GM12891 (cell line): ENCODE results near the gene SLAMF9.

Experiments
- DNase-seq: peaks from one replicate; pipeline ENCODE4 v3.0.0; 2011; ENCODE audit warnings: low spot score; ENCODE audit not compliant: insufficient read length
- FAIRE-seq: peaks from 2 replicates; lab custom pipeline; 2011; peaks lifted over from hg19 to GRCh38; lab: Jason Lieb, UNC
- PAX5 ChIP-seq: IDR thresholded peaks from 2 replicates; pipeline ENCODE4 v1.6.1; 2011; ENCODE audit warnings: low read length, moderate library complexity, mild to moderate bottlenecking; ENCODE audit not compliant: insufficient read depth, severe bottlenecking
- POLR2A ChIP-seq: IDR thresholded peaks from 2 replicates; pipeline ENCODE4 v1.6.1; 2011; ENCODE audit warnings: low read depth, low read length, control low read depth
- POLR2AphosphoS5 ChIP-seq: IDR thresholded peaks from 2 replicates; pipeline ENCODE4 v1.6.1; 2011; ENCODE audit warnings: low read depth, low read length, control low read depth
- POU2F2 ChIP-seq: IDR thresholded peaks from 2 replicates; pipeline ENCODE4 v1.6.1; 2011; ENCODE audit warnings: low read depth, mild to moderate bottlenecking, control low read depth, low read length, moderate library complexity
- SPI1 ChIP-seq: IDR thresholded peaks from 2 replicates; pipeline ENCODE4 v1.6.1; 2011; ENCODE audit warnings: low read depth, low read length, control low read depth
- TAF1 ChIP-seq: IDR thresholded peaks from 2 replicates; pipeline ENCODE4 v1.6.1; 2011; ENCODE audit warnings: low read depth, low read length, control low read depth

SLAMF9 gene

DNA sequence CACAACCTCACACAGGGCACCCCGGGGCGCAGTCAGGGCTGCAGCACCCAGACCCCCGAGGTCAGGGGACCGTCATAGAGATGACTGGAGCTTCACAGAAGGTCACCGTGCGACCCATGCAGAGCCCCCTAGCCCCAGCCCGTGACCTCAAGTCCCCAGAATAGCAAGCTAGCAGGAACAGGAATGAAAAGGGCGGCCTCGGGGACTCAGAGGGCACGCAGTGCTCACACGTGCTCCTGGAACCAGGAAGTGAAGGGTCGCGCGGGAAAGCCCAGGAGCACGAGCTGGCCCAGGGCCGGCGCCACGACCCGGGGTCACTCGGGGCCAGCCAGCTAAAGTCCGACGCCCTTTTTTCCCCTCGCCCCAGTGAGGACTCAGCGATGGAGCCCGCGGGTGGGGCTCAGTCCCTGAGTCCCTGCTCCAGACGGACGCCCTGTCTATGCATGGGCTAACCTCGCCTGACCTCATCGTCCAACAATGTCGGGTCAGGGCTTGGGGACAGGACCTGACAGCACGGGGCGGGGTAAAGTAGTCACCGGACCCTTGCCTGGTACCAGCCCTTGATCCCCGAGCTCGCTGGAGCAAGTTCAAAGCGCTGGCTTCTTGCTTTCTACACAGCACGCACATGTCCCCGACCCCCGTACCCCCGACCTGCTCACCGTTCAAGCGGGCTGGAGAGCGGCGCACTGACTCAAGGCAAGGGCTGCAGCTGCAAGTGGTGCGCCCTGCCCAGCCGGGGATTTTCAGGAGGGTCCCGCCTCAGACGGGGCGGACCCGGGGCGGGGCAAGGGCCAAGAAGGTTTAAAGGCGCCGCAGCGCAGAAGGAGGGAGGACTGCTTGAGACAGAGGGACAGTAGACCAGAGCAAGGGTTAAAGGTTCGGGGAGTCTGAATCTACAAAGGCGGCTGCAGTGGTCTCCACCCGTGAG lies 29.0 kb downstream of the SLAMF9 start, which contains the start of gene TAGLN2:
TAGLN2 (minus strand) TSS at position 717 of the 928 bp plus-strand sequence. CDS start 4,998 bp downstream, outside the sequence.
- DNase-seq (peak; percentile 96), FAIRE-seq (peak; percentile 97)
- TF ChIP-seq SPI1, result 0 out of 2 replicates have a peak, but pooled peaks have one; percentile 16
- TF ChIP-seq POLR2A, result peak; percentile 98
- TF ChIP-seq PAX5, result no peak
- peak; percentile 88 for TF ChIP-seq POU2F2
- peak; percentile 98 for TF ChIP-seq TAF1
- peak; percentile 97 for TF ChIP-seq POLR2AphosphoS5

DNA sequence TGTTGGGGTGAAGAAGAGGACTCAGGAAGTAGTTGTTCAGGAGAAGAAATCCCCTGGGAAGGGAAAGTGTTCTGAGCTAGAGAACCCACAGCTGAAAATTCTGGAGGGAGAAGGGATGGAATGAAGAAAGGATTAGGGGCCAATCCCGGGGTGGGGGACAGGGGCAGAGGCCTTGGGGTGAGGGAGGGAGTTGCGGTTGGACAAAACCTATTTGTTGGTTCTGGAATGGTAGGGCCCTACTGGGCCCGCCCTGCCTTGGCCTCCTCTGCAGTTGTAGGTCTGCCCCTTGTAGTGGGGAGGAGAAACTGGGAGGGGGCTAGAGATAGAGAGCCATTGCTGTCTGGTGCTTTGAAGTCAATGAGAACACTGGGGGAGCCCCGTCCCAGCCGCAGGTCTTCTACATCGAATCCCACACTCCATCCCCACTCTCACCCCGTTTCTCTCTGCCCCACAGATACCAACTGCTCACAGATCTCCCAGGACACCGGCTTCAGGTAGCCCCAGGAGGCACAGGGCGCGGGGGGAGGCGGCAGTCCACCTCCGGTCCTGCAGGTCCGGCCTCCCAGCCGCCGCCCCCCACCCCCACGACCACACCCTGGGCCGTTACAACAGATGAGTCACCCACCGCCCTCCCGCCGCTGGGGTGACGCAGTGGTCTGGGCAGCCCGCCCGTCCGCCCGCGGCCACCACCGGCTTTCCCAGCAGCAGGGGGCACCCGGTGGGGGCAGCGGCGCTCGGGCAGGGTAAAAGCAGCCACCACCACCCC lies 29.8 kb downstream of the SLAMF9 start:
- TF ChIP-seq TAF1 (peak; percentile 34; the same call in 1 of the 2 replicates), POU2F2 (no peak; the same call in none of the 2 replicates), SPI1 (no peak), PAX5 (no peak), POLR2AphosphoS5 (0 out of 2 replicates have a peak, but pooled peaks have one; percentile 10), POLR2A (no peak; the same call in none of the 2 replicates)
- peak; percentile 66 for FAIRE-seq
- peak; percentile 68 for DNase-seq

DNA sequence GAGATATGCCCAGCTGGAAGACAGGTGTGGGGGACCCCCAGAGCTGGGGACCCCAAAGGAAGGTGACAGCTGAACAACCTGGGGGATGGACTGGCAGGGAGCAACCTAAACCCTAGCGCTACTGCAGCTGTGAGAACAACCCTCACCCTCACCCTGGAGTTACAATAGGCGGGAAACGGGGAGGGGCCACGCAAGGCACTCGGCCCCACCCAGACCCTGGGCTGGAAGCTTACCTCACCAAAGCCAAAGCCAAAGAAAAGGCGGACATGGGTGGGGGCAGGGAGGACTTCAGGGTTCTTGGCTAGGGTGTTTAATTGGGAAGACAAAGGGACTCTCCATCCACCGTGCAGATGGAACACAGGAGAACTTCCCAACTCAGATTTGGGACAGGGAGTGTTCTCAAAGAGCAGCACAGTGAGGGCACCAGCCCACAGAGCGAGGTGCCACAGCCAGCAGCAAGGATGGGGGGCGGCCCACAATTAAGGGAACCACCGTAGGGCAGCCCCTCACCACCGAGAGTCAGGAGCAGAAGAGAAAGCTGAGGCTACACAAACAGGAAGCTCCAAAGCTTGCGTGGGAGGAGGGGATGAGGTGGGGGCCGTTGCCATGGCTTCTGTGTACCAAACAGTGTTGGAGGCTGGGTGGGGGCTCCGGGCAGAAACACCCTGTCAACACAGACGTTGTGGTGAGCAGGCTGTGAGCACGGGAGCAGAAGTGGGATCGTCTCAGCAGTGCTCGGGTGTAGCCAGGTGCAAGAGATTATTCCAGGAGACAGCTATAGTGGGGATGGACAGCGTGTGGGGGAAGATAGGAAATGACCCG lies 30.6 kb downstream of the SLAMF9 start:
- FAIRE-seq (peak; percentile 76), DNase-seq (no peak)
- TF ChIP-seq POU2F2, result no peak; the same call in 1 of the 2 replicates
- TF ChIP-seq POLR2AphosphoS5, result peak; percentile 88
- TF ChIP-seq TAF1, result peak; percentile 80
- TF ChIP-seq SPI1, result peak; percentile 72
- TF ChIP-seq POLR2A, result peak; percentile 75
- TF ChIP-seq PAX5, result peak; percentile 1

DNA sequence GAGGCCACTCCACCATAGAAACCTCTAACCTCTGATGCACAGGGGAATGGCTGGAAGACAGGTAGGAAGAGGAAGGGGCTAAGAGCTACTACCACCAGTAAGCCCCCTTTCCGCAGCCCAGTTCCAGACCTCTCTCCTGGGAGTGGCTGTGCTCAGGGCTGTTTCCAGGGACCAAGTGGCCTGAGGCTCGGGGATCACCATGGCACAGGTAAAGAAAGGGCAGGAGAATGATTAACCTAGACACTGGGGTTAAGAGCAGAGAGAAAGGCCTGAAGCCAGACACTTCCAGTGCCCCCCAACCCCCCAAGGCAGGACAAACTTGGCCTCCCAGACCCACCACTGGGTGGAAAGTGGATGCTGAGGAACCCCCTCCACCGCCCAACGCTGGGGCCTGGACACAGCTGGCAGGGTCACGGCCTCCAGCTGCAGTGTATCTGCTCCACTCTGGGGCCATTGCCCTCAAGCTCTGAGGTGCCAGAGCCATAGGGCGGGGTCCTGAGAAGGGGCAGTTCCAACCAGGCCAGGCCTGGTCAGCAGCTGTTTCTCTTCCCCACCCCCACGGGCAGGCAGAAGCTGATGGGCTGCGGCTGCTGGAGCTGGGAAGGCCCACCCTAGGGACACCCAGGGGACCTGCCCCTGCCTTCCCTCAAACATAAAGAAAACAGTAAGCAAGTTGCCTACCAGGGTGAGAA lies 31.4 kb downstream of the SLAMF9 start:
- TF ChIP-seq PAX5 (no peak), POLR2A (peak; percentile 9; the same call in 1 of the 2 replicates), SPI1 (no peak), POLR2AphosphoS5 (no peak), TAF1 (0 out of 2 replicates have a peak, but pooled peaks have one; percentile 10), POU2F2 (peak; percentile 23; the same call in 1 of the 2 replicates)
- DNase-seq (no peak), FAIRE-seq (no peak)

DNA sequence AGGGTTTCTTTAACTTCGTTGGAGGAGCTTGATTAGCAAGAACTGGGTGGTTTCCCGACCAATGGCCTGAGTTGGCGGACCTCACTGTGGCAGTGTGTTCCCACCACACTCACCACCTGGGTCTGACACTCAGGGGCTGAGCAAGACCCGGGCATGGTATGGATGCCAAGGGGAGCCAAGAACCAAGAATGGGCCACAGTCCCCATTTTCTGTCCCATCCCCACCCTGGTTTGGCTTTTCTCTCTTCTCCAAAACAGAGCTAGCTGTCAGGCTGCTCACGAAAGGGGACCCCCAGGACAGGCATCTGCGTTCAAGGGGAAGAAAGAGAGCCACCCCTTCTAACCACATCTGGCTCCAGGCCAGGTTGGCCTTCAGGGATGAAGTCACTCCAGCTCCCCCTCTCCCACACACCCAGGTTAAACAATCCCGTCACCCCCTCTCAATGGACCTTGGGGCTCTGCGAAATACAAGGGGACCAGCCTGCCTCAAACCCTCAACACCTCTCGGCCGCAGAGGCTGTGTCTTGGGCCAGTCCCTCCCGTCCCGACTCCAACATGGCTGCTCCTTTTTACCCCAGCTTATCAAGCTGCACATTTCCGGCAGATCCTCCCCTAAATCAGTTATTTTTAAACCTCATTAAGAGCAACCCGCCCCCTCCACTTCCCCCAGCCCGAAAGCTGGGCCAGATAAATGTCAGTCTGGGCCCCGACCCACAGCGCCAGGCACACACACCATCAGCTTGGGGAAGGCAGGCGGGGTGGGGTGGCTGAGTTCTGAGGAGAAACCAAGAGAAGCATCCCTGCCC lies 32.1 kb downstream of the SLAMF9 start:
- TF ChIP-seq POLR2A (0 out of 2 replicates have a peak, but pooled peaks have one; percentile 54), POU2F2 (0 out of 2 replicates have a peak, but pooled peaks have one; percentile 26), TAF1 (peak; percentile 38), POLR2AphosphoS5 (no peak), PAX5 (no peak), SPI1 (no peak)
- no peak for DNase-seq
- FAIRE-seq, result peak; percentile 71

DNA sequence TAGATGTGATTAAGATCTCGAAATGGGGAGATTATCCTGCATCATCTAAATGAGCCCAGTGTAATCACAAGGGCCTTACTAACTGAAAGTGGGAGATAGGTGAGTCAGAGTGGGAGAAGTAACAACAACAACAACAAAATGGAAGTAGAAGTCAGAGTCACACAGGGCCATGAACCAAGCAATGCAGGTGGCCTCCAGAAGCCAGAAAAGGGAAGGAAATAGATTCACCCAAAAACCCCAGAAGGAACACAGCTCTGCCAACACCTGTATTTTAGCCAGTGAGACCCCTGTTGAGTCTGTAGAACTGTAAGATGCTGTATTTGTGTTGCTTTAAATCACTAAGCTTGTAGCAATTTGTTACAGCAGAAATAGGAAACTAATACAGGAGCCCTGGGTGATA lies 32.8 kb downstream of the SLAMF9 start:
- no peak for DNase-seq
- no peak for TF ChIP-seq POU2F2
- TF ChIP-seq POLR2A, result no peak
- peak; percentile 17; the same call in 1 of the 2 replicates for TF ChIP-seq POLR2AphosphoS5
- no peak for FAIRE-seq

DNA sequence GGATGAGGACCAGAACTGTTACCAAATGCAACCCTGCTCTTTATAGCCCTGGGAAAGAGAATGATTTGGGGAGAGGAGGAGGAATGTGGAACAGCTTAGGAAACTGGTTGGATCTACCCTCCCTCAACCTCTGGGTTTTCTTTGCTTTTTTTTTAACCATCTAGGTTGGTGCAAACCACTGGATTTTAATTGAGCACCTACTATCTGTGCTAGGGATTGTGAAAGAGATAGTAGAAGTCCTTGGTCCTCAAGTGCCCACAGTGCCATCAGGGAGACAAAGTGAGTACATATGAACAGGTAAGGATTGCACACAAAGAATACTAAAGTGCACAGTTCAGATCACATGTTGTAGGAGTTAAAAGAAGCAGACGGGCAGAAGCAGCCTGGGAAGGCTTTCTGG lies 33.4 kb downstream of the SLAMF9 start:
- DNase-seq, result no peak

More for the DNA sequence above, 33.4 kb downstream of the SLAMF9 start:
- FAIRE-seq, result no peak
- TF ChIP-seq SPI1 (no peak), PAX5 (no peak), POU2F2 (no peak), POLR2AphosphoS5 (no peak), TAF1 (no peak), POLR2A (no peak)
